ENCODE measurements around the gene RIPOR3.
"Not testable (repeated sequence)": the region's sequence is repeated elsewhere in the genome, so short reads cannot be mapped to it uniquely, and the experiment has no call there.

The RIPOR3 gene

DNA sequence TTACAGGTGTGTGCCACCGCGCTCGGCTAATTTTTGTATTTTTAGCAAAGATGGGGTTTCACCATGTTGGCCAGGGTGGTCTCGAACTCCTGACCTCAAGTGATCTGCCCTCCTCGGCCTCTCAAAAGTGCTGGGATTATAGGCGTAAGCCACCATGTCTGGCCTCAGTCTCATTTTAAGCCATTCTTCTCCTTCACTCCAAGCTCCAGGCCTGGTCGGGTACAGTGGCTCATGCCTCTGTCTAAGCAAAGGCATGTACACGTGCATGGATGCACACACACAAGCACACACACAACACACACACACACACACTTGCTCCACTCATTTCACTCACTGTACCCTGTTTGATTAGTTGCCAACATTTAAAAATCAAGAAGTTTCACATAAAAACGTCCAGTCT, 32.3 kb upstream of the RIPOR3 start:
- no peak for DNase-seq

- no peak for DNase-seq
Observed at GRCh38 chr20:50722424-50723155, 31.2 kb upstream of the RIPOR3 start.

GRCh38 chr20:50721881-50722281, 30.5 kb upstream of the RIPOR3 start:
- no peak for DNase-seq

GRCh38 chr20:50720582-50720981, 29.2 kb upstream of the RIPOR3 start:
- no peak for DNase-seq

DNA sequence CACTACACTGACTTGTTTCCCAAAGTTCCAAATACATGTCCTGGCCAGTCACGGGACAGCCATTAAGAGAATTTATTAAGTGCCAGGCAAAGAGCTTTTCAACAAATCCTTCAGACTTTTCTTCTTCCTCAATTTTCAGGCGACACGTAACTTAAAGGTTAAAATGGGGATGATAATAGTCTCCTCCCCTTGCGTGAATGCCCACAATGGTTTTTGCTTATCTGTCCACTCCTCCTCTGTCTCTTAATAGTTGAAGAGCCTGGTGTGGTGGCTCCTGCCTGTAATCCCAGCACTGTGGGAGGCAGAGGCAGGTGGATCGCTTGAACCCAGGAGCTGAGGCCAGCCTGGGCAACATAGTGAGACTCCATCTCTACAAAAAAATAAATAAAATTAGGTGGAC, 28.7 kb upstream of the RIPOR3 start:
- no peak for DNase-seq

GRCh38 chr20:50719328-50719727, 28.0 kb upstream of the RIPOR3 start:
- DNase-seq = no peak

GRCh38 chr20:50717974-50718761, 26.8 kb upstream of the RIPOR3 start:
- no peak for DNase-seq

DNA sequence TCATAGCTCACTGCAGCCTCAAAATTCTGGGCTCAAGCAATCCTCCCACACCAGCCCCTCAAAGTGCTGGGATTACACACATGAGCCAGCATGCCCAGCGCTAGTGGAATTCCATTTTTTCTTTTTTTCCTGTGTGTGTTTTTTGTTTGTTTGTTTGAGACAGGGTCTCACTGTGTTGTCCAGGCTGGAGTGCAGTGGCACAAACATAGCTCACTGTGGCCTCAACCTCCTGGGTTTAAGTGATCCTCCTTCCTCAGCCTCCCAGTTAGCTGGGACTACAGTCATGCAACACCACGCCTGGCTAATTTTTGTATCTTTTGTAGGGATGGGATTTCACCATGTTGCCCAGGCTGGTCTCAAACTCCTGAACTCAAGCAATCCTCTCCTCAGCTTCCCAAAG, 26.0 kb upstream of the RIPOR3 start:
- no peak for DNase-seq

GRCh38 chr20:50716518-50716917, 25.2 kb upstream of the RIPOR3 start:
- DNase-seq = no peak

DNA sequence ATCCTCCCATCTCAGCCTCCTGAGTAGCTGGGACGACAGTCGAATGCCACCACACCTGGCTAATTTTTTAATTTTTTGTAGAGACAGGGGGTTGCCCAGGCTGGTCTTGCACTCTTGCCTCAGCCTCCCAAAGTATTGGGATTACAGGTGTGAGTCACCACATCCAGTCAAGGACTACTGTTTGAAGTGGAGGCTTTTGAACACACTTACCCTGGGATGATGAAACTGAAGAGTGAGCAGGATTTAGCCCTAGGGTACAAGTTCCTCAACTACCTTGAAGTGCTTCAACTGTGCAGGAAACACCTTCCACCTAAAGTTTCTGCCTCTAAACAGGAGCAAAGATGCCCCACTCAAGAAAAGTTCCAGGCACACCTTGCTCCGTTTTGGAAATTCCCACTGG, 24.4 kb upstream of the RIPOR3 start:
- DNase-seq = no peak

- not testable (repeated sequence) for DNase-seq
Observed at GRCh38 chr20:50714426-50714825, 23.1 kb upstream of the RIPOR3 start.

- DNase-seq = no peak
Observed at GRCh38 chr20:50713657-50714101, 22.3 kb upstream of the RIPOR3 start.

DNA sequence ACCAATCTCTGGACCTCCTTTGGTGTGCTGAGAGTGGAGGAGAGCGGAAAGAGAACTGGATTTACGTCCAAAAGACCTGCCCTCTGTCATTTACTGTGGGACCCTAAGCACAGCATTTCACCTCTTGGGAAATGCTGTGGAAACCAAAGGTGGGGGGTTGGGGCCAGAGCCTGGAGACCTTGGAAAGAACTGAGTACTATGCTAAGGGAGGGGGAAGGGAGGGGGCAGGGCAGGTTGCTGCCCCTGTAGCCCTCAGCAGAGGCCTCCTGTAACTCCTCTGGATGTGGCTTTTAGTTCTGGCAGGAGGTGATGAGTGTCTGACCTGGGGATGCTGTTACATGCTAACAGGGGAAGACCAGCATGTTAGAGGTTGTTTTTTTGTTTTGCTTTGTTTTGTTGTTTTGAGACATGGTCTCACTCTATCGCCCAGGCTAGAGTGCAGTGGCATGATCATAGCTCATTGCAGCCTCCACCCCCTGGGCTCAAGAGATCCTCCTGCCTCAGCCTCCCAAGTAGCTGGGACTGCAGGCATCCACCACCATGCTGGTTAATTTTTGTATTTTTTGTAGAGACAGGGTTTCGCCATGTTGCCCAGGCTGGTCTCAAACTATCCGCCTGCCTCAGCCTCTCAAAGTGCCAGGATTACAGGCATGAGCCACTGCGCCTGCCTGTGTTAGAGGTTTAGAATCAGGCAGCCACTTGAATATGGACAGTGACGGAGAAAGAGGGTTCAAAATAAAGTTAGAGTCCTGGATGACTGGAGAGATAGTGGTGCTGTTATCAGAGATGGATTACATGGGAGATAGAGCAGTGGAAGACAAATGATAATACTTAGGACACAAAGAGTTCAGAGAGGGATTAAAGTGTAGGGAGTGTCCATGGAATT, 21.7 kb upstream of the RIPOR3 start:
- DNase-seq = no peak

DNA sequence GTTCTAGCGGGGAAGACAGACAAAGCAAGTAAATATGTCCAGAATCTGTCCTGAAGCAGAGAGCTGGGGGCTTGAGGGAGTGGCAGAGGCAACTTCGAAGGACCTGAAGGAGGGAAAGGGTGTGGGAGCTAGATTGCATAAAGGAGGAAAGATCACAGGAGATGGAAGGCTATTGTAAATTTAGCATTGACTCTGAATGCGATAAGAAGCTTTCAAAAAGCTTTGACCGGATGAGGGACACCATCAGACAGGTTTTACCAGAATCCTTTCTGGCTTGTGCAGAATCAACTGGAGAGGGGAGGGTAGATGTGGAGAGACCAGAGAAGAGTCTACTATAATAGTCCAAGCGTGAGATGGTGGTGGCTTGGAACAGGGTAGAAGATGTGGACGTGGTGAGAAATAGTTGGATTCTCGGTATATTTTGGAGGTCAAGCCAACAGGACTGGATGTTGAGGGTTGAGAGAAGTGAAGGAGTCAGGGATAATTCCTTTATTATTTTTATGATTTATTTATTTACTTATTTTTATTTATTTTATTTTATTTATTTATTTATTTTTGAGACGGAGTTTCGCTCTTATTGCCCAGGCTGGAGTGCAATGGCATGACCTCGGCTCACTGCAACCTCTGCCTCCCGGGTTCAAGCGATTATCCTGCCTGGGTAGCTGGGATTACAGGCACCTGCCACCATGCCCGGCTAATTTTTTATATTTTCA, 19.9 kb upstream of the RIPOR3 start:
- no peak for DNase-seq

GRCh38 chr20:50710492-50711063, 19.2 kb upstream of the RIPOR3 start:
- DNase-seq = peak; percentile 80

DNA sequence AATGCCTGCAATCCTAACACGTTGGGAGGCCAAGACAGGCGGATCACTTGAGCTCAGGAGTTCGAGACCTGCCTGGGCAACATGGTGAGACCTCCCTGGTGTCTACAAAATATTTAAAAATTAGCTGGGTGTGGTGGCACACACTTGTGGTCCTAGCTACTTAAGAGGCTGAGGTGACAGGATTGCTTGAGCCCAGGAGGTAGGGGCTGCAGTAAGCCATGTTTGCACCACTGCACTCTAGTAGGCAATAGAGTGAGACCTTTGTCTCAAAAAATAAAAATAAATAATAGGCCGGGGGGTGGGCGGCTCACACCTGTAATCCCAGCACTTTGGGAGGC, 18.3 kb upstream of the RIPOR3 start:
- no peak for DNase-seq

DNA sequence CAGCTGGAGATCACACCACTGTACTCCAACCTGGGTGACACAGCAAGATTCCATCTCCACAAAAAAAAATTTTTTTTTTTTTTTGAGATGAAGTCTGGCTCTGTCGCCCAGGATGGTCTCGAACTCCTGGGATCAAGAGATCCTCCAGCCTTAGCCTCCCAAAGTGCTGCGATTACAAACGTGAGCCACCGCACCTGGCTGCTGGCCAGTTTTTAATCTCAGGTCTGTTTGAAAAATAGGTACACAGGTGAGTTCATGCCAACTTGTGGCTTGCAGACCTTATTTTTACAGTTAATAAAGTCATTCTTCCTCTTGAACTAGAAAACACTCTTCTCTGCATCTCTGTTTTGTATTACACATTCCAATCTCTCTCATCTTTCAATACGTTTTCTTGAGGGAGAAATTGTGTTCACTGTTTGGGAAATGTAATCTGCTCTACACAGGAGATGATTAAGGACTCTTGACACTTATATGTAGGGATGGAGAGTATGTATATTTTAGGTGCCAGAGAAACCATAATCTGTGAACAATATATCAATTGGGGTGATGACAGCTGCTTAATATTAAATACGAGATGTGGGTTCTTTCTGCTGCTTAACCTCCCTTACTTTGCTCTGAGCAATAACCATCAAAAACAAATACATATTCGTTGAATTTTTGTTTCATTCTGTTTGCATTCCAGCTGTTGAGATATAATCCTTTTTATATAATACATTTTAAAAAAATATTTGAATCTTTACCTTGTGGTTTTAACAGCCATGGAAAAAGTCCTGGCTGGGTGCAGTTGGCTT, 17.7 kb upstream of the RIPOR3 start:
- no peak for DNase-seq

DNA sequence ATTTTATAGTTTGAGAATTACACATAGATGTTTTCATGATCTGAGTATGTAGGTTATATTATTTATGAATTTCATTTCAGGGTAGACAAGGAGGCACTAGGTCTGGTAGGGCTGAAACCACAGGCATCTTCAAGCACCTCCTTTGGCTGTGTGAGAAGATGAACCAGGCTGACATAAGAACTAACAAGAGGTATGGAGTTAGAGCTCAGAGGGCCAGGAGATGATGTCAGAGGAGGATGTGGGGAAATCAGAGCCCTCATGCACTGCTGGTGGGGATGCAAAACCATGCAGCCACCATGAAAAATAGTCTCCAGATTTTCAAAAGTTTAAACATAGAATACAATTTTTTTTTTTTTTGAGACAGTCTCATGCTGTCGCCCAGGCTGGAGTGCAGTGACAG, 13.6 kb upstream of the RIPOR3 start:
- DNase-seq = no peak

GRCh38 chr20:50704514-50704913, 13.2 kb upstream of the RIPOR3 start:
- DNase-seq = no peak

GRCh38 chr20:50703651-50704438, 12.5 kb upstream of the RIPOR3 start:
- not testable (repeated sequence) for DNase-seq

Data from GF-D8 (cell line).